CD14-positive monocyte (primary cell): ENCODE results near the gene CAPZA1. TPM values are rescaled to one million over a fixed set of nuclear protein-coding genes. Genes with fewer than 3 reads are reported as not detected.

Source experiments
- DNase-seq, 3 donors: peaks; one replicate each; pipeline ENCODE4 v3.0.0-alpha.2; 2011 to 2022
- H2AFZ ChIP-seq: 2 replicates; pipeline ENCODE4 v1.6.0; 2012; ENCODE audit warnings: mild to moderate bottlenecking, low read depth, low read length, inconsistent platforms; ENCODE audit not compliant: insufficient read depth, poor library complexity, severe bottlenecking
- H3K27ac ChIP-seq, 2 donors: 1 replicate in 1 of 2; 2 replicates in 1 of 2; pipeline ENCODE4 v1.5.1; 2012 to 2013; ENCODE audit warnings: low read length in 2 of 2, control low read depth in 1 of 2, inconsistent platforms in 1 of 2, low read depth in 1 of 2, mild to moderate bottlenecking in 1 of 2
- H3K27me3 ChIP-seq, 2 donors: one replicate each; pipeline versions ENCODE4 v1.6.0 to v1.6.1; 2011 to 2013; ENCODE audit warnings: low read length in 2 of 2; ENCODE audit not compliant: control insufficient read depth in 2 of 2, insufficient read depth in 2 of 2
- H3K36me3 ChIP-seq, 2 donors: replicated peaks in 1 of 2; 1 replicate in 1 of 2; 2 replicates in 1 of 2; pipeline versions ENCODE4 v1.5.1 to v1.6.1; 2012 to 2013; ENCODE audit warnings: low read length in 2 of 2, control low read depth in 1 of 2, inconsistent platforms in 1 of 2, mild to moderate bottlenecking in 1 of 2; ENCODE audit not compliant: insufficient read depth in 2 of 2, control insufficient read depth in 1 of 2
- H3K4me1 ChIP-seq, 2 donors: 1 replicate in 1 of 2; 2 replicates in 1 of 2; pipeline versions ENCODE4 v1.5.1 to v1.6.1; 2012 to 2013; ENCODE audit warnings: low read length in 2 of 2, control low read depth in 1 of 2, inconsistent platforms in 1 of 2, mild to moderate bottlenecking in 1 of 2, moderate library complexity in 1 of 2; ENCODE audit not compliant: insufficient read depth in 2 of 2, control insufficient read depth in 1 of 2
- H3K4me2 ChIP-seq: replicated peaks from 2 replicates; pipeline ENCODE3; 2012; ENCODE audit warnings: low read length, moderate library complexity, mild to moderate bottlenecking; ENCODE audit not compliant: poor library complexity, severe bottlenecking; ENCODE audit errors: extremely low read depth
- H3K4me3 ChIP-seq, 3 experiments: fragments of 200-600 bp in 1 of 3; sonication (generic) in 1 of 3; replicated peaks in 1 of 3; 1 replicate in 2 of 3; 2 replicates in 1 of 3; pipeline ENCODE4 v1.5.1; 2011 to 2013; ENCODE audit warnings: low read length in 3 of 3, mild to moderate bottlenecking in 3 of 3, control low read depth in 2 of 3, low read depth in 2 of 3, inconsistent platforms in 1 of 3, moderate library complexity in 1 of 3
- H3K79me2 ChIP-seq: 2 replicates; pipeline ENCODE4 v1.6.0; 2012; ENCODE audit warnings: mild to moderate bottlenecking, control low read depth, inconsistent platforms, low read length, moderate library complexity; ENCODE audit not compliant: insufficient read depth
- H3K9ac ChIP-seq: 2 replicates; pipeline ENCODE4 v1.6.0; 2017; ENCODE audit warnings: low read length, mild to moderate bottlenecking; ENCODE audit not compliant: insufficient read depth, poor library complexity, severe bottlenecking
- H3K9me3 ChIP-seq, 2 donors: replicated peaks in 1 of 2; 1 replicate in 1 of 2; 2 replicates in 1 of 2; pipeline versions ENCODE4 v1.5.1 to v1.6.1; 2012 to 2013; ENCODE audit warnings: low read length in 2 of 2, control low read depth in 1 of 2; ENCODE audit not compliant: control insufficient read depth in 1 of 2, insufficient read depth in 1 of 2
- H4K20me1 ChIP-seq: 2 replicates; pipeline ENCODE4 v1.6.0; 2012; ENCODE audit warnings: mild to moderate bottlenecking, low read length, control low read depth, moderate library complexity; ENCODE audit not compliant: insufficient read depth
- H3K27ac Mint-ChIP-seq, 7 donors: one replicate each; pipeline ENCODE4 v1.8.0; 2020; ENCODE audit warnings: mild to moderate bottlenecking in 7 of 7, mixed read lengths in 7 of 7, moderate library complexity in 6 of 7, inconsistent platforms in 2 of 7
- H3K27me3 Mint-ChIP-seq, 3 donors: one replicate each; pipeline ENCODE4 v1.8.0; 2021 to 2022; ENCODE audit warnings: low read depth in 3 of 3, mild to moderate bottlenecking in 3 of 3, mixed read lengths in 3 of 3, moderate library complexity in 3 of 3, inconsistent platforms in 1 of 3
- H3K36me3 Mint-ChIP-seq, 2 donors: one replicate each; pipeline ENCODE4 v1.8.0; 2020; ENCODE audit warnings: mixed read lengths in 2 of 2, inconsistent platforms in 1 of 2, mild to moderate bottlenecking in 1 of 2
- H3K4me1 Mint-ChIP-seq: one replicate; pipeline ENCODE4 v1.8.0; 2020; ENCODE audit warnings: mild to moderate bottlenecking, mixed read lengths
- H3K4me3 Mint-ChIP-seq, 2 donors: one replicate each; pipeline ENCODE4 v1.8.0; 2020; ENCODE audit warnings: mild to moderate bottlenecking in 2 of 2, mixed read lengths in 2 of 2, moderate library complexity in 1 of 2
- H3K9me3 Mint-ChIP-seq, 7 donors: one replicate each; pipeline ENCODE4 v1.8.0; 2020 to 2022; ENCODE audit warnings: mixed read lengths in 7 of 7, mild to moderate bottlenecking in 6 of 7, moderate library complexity in 6 of 7, inconsistent platforms in 2 of 7
- CTCF ChIP-seq: fragments of 200-600 bp; IDR thresholded peaks from one replicate; pipeline ENCODE4 v1.8.0; 2022; ENCODE audit warnings: antibody characterized with exemption, mild to moderate bottlenecking
- WGBS: methylation state at CpG from one replicate; pipeline ENCODE4 v1.1.5; 2013; ENCODE audit warnings: missing lambda C conversion rate; ENCODE audit not compliant: insufficient coverage; 5-methylcytosine and 5-hydroxymethylcytosine counted together
- intact Hi-C, 2 donors: fragments of 100-400 bp; cut with micrococcal nuclease; formaldehyde crosslinking; loops; one replicate each; pipeline versions ENCODE4 v1.15.0 to v1.15.1; 2023
- polyA plus RNA-seq, 3 donors: library from polyadenylated mRNA; depleted of rRNA in 1 of 3; unstranded in 2 of 3; stranded (reverse) in 1 of 3; fragments of 300-500 nt in 2 of 3; fragments of >200 nt in 1 of 3; fragmentation: Illumina TruSeq in 2 of 3; gene quantifications; 1 replicate in 2 of 3; 2 replicates in 1 of 3; pipeline ENCODE4 v1.2.3, GENCODE V29; 2012 to 2021

Gene CAPZA1
- polyA plus RNA-seq, 3 donors, result 93.4 to 357 (median 339) TPM

- Histone ChIP-seq H3K9me3 (no peaks in the 10 kb centered on the region), H3K4me3 (no peak overlapping the region), H3K27me3 (no peaks in the 10 kb centered on the region), H3K9ac (no peak overlapping the region), H4K20me1 (peaks cover 94% of the 10 kb centered on the region), H3K4me1 (peaks cover 29 to 77% of the 10 kb centered on the region in 2 donors), H3K36me3 (peaks cover 14 to 34% of the 10 kb centered on the region in 2 donors), H2AFZ (no peak overlapping the region), H3K79me2 (peaks cover 100% of the 10 kb centered on the region), H3K4me2 (peak overlapping the region; percentile 15), H3K27ac (peak overlapping the region in 1 of 2 donors; percentile 57)
- H3K36me3 Mint-ChIP-seq, result peaks cover 24 to 61% of the 10 kb centered on the region in 2 donors
- peaks cover 0 to 2% (median 0%) of the 10 kb centered on the region in 7 donors for H3K9me3 Mint-ChIP-seq
- H3K4me3 Mint-ChIP-seq, result no peak overlapping the region
- intact Hi-C loops, result loop anchor here in 1 of 2 donors (5.0 kb wide), 2 partner anchors 45 to 80 kb away; partner anchors contain the start of genes MOV10 and RHOC
- peak overlapping the region in 6 of 7 donors; percentile 38 to 79 (median 54) for H3K27ac Mint-ChIP-seq
- DNase-seq, result no peak
- H3K27me3 Mint-ChIP-seq, result no peaks in the 10 kb centered on the region
- no peak for TF ChIP-seq CTCF
- peaks cover 63% of the 10 kb centered on the region for H3K4me1 Mint-ChIP-seq
Measured at GRCh38 chr1:112626887-112627286, 7.3 kb downstream of the CAPZA1 start.

- Mint-ChIP-seq H3K36me3 (peaks cover 29 to 64% of the 10 kb centered on the region in 2 donors), H3K4me1 (peaks cover 61% of the 10 kb centered on the region), H3K27me3 (no peaks in the 10 kb centered on the region), H3K27ac (peak overlapping the region in 3 of 7 donors; percentile 20 to 87 (median 38)), H3K9me3 (peaks cover 0 to 2% (median 0%) of the 10 kb centered on the region in 7 donors), H3K4me3 (no peak overlapping the region)
- no peak for DNase-seq
- Histone ChIP-seq H3K27ac (peak overlapping the region in 1 of 2 donors; percentile 62), H3K27me3 (no peaks in the 10 kb centered on the region), H3K4me3 (no peak overlapping the region), H4K20me1 (peaks cover 98% of the 10 kb centered on the region), H3K9me3 (no peaks in the 10 kb centered on the region), H3K79me2 (peaks cover 100% of the 10 kb centered on the region), H3K4me2 (no peak overlapping the region), H3K9ac (no peak overlapping the region), H3K36me3 (peaks cover 14 to 38% of the 10 kb centered on the region in 2 donors), H2AFZ (no peak overlapping the region), H3K4me1 (peaks cover 21 to 77% of the 10 kb centered on the region in 2 donors)
- intact Hi-C loops, result loop anchor here in 1 of 2 donors (5.0 kb wide), 2 partner anchors 44 to 79 kb away; partner anchors contain the start of genes MOV10 and RHOC
- no peak for TF ChIP-seq CTCF
- WGBS, result 100% methylated on average over 1 of the region's 2 CpGs
Measured at GRCh38 chr1:112628516-112628915, 8.9 kb downstream of the CAPZA1 start.
